Measurements from ENCODE around the gene TMEM79.

DNA sequence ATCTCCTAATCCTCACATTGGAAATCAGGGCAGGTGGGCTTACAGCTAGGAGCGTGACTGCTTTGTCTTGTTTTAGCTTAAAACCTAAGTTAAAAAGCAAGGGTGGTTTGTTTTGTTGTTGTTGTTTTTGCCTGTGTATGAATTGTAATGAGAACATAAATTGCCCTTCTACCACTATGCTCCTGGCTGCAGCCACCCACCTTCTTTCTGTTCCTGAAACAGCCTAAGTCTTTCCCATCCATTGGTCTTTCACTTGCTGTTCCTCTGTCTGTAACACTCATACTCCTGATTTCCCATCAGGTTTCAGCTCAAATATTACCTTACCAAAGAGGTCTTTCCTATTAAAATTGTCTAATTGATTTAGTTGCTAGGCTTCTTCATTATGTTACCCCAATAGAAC lies 604 bp upstream of the TMEM79 start:
- no peak for TF ChIP-seq POLR2A (IDR thresholded peaks at IDR 0.05)
- TF ChIP-seq, protein P1, sequence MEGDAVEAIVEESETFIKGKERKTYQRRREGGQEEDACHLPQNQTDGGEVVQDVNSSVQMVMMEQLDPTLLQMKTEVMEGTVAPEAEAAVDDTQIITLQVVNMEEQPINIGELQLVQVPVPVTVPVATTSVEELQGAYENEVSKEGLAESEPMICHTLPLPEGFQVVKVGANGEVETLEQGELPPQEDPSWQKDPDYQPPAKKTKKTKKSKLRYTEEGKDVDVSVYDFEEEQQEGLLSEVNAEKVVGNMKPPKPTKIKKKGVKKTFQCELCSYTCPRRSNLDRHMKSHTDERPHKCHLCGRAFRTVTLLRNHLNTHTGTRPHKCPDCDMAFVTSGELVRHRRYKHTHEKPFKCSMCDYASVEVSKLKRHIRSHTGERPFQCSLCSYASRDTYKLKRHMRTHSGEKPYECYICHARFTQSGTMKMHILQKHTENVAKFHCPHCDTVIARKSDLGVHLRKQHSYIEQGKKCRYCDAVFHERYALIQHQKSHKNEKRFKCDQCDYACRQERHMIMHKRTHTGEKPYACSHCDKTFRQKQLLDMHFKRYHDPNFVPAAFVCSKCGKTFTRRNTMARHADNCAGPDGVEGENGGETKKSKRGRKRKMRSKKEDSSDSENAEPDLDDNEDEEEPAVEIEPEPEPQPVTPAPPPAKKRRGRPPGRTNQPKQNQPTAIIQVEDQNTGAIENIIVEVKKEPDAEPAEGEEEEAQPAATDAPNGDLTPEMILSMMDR (IDR thresholded peaks at IDR 0.05), result no peak

Data from suprapubic skin (tissue), 3 donors.